Measurements from ENCODE around the gene PSMA4.
A peak's percentile ranks its signal among the peaks of the same experiment; 100 is the strongest.
"Not testable (repeated sequence)": the region's sequence is repeated elsewhere in the genome, so short reads cannot be mapped to it uniquely, and the experiment has no call there.

PSMA4 gene

DNA sequence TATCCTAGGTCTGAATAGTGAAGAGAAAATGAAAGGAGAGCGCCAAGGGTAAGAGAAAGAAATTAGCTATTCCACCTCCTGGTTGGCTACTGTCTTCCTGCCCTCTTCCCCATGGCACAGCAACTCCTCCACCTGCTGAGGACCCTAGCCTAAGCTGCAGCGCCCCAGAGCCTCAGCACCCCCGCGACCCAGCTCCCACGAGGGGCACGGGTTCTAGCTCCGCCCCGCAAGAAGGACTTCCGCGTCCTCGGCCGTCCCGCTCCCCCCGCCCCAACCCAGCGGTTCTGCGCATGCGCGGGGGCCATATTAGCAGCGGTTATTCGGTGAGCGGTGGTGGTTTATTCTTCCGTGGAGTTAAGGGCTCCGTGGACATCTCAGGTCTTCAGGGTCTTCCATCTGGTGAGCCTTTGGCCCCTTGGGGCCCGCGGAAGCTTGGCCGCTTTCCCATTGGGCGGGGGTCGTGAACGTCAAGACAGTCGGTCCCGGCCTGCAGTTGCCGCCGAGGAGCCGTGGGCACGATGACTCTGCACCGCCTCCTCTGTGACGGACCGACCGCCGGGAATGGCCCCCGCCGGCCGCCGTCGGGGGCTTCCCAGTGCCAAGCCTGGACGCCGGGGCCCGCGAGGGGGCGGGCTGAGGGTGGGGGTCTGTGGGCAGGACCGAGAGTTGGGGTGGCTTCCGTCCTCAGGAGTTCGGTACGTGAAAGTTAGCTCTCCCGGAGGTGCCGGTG lies at the start of gene PSMA4:
Gene PSMA4, plus strand, starts transcription at position 304 of the 730 bp plus-strand sequence. CDS start 1,484 bp downstream, outside the sequence.
- Histone ChIP-seq H3K79me2 (ENCODE audit: control insufficient read depth, insufficient read depth, low read length, unreplicated experiment) (peaks cover 31% of the 10 kb centered on the region), H3K36me3 (ENCODE audit: insufficient read depth, low read length) (peaks cover 24% of the 10 kb centered on the region), H3K4me1 (ENCODE audit: control insufficient read depth, insufficient read depth, low read length, unreplicated experiment) (peaks cover 17% of the 10 kb centered on the region), H3K27me3 (ENCODE audit: insufficient read depth, low read length) (no peaks in the 10 kb centered on the region), H3K27ac (ENCODE audit: low read depth, low read length) (peak within 1 kb of the TSS; percentile 69), H3K4me3 (ENCODE audit: low read depth, low read length) (peak within 1 kb of the TSS; percentile 83), H2AFZ (ENCODE audit: low read length, unreplicated experiment) (peak within 1 kb of the TSS; percentile 94)

- H3K4me1 ChIP-seq (ENCODE audit: control insufficient read depth, insufficient read depth, low read length, unreplicated experiment), result no peaks in the 10 kb centered on the region
- no peaks in the 10 kb centered on the region for H3K79me2 ChIP-seq (ENCODE audit: control insufficient read depth, insufficient read depth, low read length, unreplicated experiment)
- H3K36me3 ChIP-seq (ENCODE audit: insufficient read depth, low read length), result peaks cover 41% of the 10 kb centered on the region
- H3K4me3 ChIP-seq (ENCODE audit: low read depth, low read length), result no peak overlapping the region
- no peaks in the 10 kb centered on the region for H3K27me3 ChIP-seq (ENCODE audit: insufficient read depth, low read length)
- no peak overlapping the region for H2AFZ ChIP-seq (ENCODE audit: low read length, unreplicated experiment)
- no peak overlapping the region for H3K27ac ChIP-seq (ENCODE audit: low read depth, low read length)
Observed at GRCh38 chr15:78492872-78493271, 47.4 kb upstream of the PSMA4 start.

GRCh38 chr15:78501857-78502256 lies 38.4 kb upstream of the PSMA4 start:
- Histone ChIP-seq H3K79me2 (ENCODE audit: control insufficient read depth, insufficient read depth, low read length, unreplicated experiment) (no peaks in the 10 kb centered on the region), H3K27ac (ENCODE audit: low read depth, low read length) (no peak overlapping the region), H3K27me3 (ENCODE audit: insufficient read depth, low read length) (no peaks in the 10 kb centered on the region), H2AFZ (ENCODE audit: low read length, unreplicated experiment) (no peak overlapping the region), H3K36me3 (ENCODE audit: insufficient read depth, low read length) (peaks cover 34% of the 10 kb centered on the region), H3K4me1 (ENCODE audit: control insufficient read depth, insufficient read depth, low read length, unreplicated experiment) (no peaks in the 10 kb centered on the region), H3K4me3 (ENCODE audit: low read depth, low read length) (no peak overlapping the region)

DNA sequence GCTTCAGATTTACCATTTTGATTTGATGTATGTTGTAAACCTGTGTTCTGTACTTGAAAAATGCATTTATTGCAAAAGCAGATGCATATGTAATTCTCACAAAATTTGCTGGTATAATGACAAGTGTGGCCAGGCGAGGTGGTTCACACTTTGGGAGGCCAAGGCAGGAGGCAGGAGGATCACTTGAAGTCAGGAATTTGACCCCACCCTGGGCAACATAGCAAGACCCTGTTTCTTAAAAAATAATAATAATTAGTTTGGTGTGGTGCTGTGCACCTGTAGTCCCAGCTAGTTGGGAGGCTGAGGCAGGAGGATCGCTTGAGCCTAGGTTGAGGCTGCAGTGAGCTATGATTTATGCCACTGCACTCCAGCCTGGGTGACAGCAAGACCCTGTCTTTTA lies 37.6 kb upstream of the PSMA4 start:
- no peak overlapping the region for H3K27ac ChIP-seq (ENCODE audit: low read depth, low read length)
- H3K4me1 ChIP-seq (ENCODE audit: control insufficient read depth, insufficient read depth, low read length, unreplicated experiment), result no peaks in the 10 kb centered on the region
- H2AFZ ChIP-seq (ENCODE audit: low read length, unreplicated experiment), result no peak overlapping the region
- H3K79me2 ChIP-seq (ENCODE audit: control insufficient read depth, insufficient read depth, low read length, unreplicated experiment), result no peaks in the 10 kb centered on the region
- peaks cover 28% of the 10 kb centered on the region for H3K36me3 ChIP-seq (ENCODE audit: insufficient read depth, low read length)
- no peak overlapping the region for H3K4me3 ChIP-seq (ENCODE audit: low read depth, low read length)
- H3K27me3 ChIP-seq (ENCODE audit: insufficient read depth, low read length), result no peaks in the 10 kb centered on the region

- H3K4me1 ChIP-seq (ENCODE audit: control insufficient read depth, insufficient read depth, low read length, unreplicated experiment), result no peaks in the 10 kb centered on the region
- H3K27ac ChIP-seq (ENCODE audit: low read depth, low read length), result no peak within 1 kb of the TSS
- no peaks in the 10 kb centered on the region for H3K36me3 ChIP-seq (ENCODE audit: insufficient read depth, low read length)
- no peaks in the 10 kb centered on the region for H3K79me2 ChIP-seq (ENCODE audit: control insufficient read depth, insufficient read depth, low read length, unreplicated experiment)
- H2AFZ ChIP-seq (ENCODE audit: low read length, unreplicated experiment), result peak within 1 kb of the TSS; percentile 87
- peak within 1 kb of the TSS; percentile 81 for H3K4me3 ChIP-seq (ENCODE audit: low read depth, low read length)
- H3K27me3 ChIP-seq (ENCODE audit: insufficient read depth, low read length), result no peaks in the 10 kb centered on the region
Observed at GRCh38 chr15:78506971-78507830, 33.0 kb upstream of the PSMA4 start, which contains the start of gene HYKK. TSS of gene HYKK (plus strand) at chr15:78507577. CDS start at chr15:78513089, 5,512 bp downstream.

- Histone ChIP-seq H3K36me3 (ENCODE audit: insufficient read depth, low read length) (no peaks in the 10 kb centered on the region), H3K79me2 (ENCODE audit: control insufficient read depth, insufficient read depth, low read length, unreplicated experiment) (no peaks in the 10 kb centered on the region), H3K27ac (ENCODE audit: low read depth, low read length) (no peak overlapping the region), H3K27me3 (ENCODE audit: insufficient read depth, low read length) (no peaks in the 10 kb centered on the region), H2AFZ (ENCODE audit: low read length, unreplicated experiment) (peak overlapping the region; percentile 70), H3K4me3 (ENCODE audit: low read depth, low read length) (peak overlapping the region; percentile 81), H3K4me1 (ENCODE audit: control insufficient read depth, insufficient read depth, low read length, unreplicated experiment) (no peaks in the 10 kb centered on the region)
Observed at GRCh38 chr15:78507831-78508160, 32.4 kb upstream of the PSMA4 start.

- peak overlapping the region; percentile 81 for H3K4me3 ChIP-seq (ENCODE audit: low read depth, low read length)
- no peaks in the 10 kb centered on the region for H3K79me2 ChIP-seq (ENCODE audit: control insufficient read depth, insufficient read depth, low read length, unreplicated experiment)
- no peak overlapping the region for H3K27ac ChIP-seq (ENCODE audit: low read depth, low read length)
Observed at GRCh38 chr15:78508272-78508671, 32.0 kb upstream of the PSMA4 start.

GRCh38 chr15:78509726-78510312 lies 30.4 kb upstream of the PSMA4 start:
- H3K27ac ChIP-seq (ENCODE audit: low read depth, low read length), result no peak overlapping the region
- no peak overlapping the region for H3K4me3 ChIP-seq (ENCODE audit: low read depth, low read length)
- no peaks in the 10 kb centered on the region for H3K36me3 ChIP-seq (ENCODE audit: insufficient read depth, low read length)
- no peaks in the 10 kb centered on the region for H3K4me1 ChIP-seq (ENCODE audit: control insufficient read depth, insufficient read depth, low read length, unreplicated experiment)
- H2AFZ ChIP-seq (ENCODE audit: low read length, unreplicated experiment), result no peak overlapping the region
- no peaks in the 10 kb centered on the region for H3K27me3 ChIP-seq (ENCODE audit: insufficient read depth, low read length)
- no peaks in the 10 kb centered on the region for H3K79me2 ChIP-seq (ENCODE audit: control insufficient read depth, insufficient read depth, low read length, unreplicated experiment)

More at GRCh38 chr15:78508272-78508671, 32.0 kb upstream of the PSMA4 start:
- Histone ChIP-seq H2AFZ (ENCODE audit: low read length, unreplicated experiment) (peak overlapping the region; percentile 70), H3K36me3 (ENCODE audit: insufficient read depth, low read length) (no peaks in the 10 kb centered on the region), H3K27me3 (ENCODE audit: insufficient read depth, low read length) (no peaks in the 10 kb centered on the region), H3K4me1 (ENCODE audit: control insufficient read depth, insufficient read depth, low read length, unreplicated experiment) (no peaks in the 10 kb centered on the region)

GRCh38 chr15:78520035-78520434 lies 20.2 kb upstream of the PSMA4 start:
- not testable (repeated sequence) for H3K27ac ChIP-seq (ENCODE audit: low read depth, low read length); H3K79me2 ChIP-seq (ENCODE audit: control insufficient read depth, insufficient read depth, low read length, unreplicated experiment); H2AFZ ChIP-seq (ENCODE audit: low read length, unreplicated experiment); H3K4me1 ChIP-seq (ENCODE audit: control insufficient read depth, insufficient read depth, low read length, unreplicated experiment); H3K36me3 ChIP-seq (ENCODE audit: insufficient read depth, low read length); H3K27me3 ChIP-seq (ENCODE audit: insufficient read depth, low read length); H3K4me3 ChIP-seq (ENCODE audit: low read depth, low read length)

DNA sequence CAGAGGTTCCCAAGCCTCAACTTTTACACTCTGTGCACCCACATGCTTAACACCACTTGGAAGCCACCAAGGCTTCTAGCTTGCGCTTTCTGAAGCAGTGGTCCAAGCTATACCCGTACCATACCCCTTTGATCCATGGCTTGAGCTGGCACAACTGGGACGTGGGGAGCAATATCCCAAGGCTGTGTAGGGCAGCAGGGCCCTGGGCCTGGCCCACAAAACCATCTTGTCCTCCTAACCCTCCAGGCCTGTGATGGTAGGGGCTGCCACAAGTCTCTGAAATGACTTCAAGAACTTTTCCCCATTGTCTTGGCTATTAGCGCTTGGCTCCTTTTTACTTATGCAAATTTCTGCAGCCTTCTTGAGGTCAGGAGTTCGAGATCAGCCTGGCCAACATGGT lies 16.0 kb upstream of the PSMA4 start:
- no peaks in the 10 kb centered on the region for H3K27me3 ChIP-seq (ENCODE audit: insufficient read depth, low read length)
- no peak overlapping the region for H3K27ac ChIP-seq (ENCODE audit: low read depth, low read length)
- no peaks in the 10 kb centered on the region for H3K4me1 ChIP-seq (ENCODE audit: control insufficient read depth, insufficient read depth, low read length, unreplicated experiment)
- no peak overlapping the region for H3K4me3 ChIP-seq (ENCODE audit: low read depth, low read length)
- no peak overlapping the region for H2AFZ ChIP-seq (ENCODE audit: low read length, unreplicated experiment)
- H3K79me2 ChIP-seq (ENCODE audit: control insufficient read depth, insufficient read depth, low read length, unreplicated experiment), result no peaks in the 10 kb centered on the region
- no peaks in the 10 kb centered on the region for H3K36me3 ChIP-seq (ENCODE audit: insufficient read depth, low read length)

Measured in ACC112 (cell line).